ENCODE data around the gene POLR2E. TPM values are rescaled to one million over a fixed set of nuclear protein-coding genes. Genes with fewer than 3 reads are reported as not detected.

Gene POLR2E
- polyA plus RNA-seq, 1 donor from 2014 or later = 172 TPM

DNA sequence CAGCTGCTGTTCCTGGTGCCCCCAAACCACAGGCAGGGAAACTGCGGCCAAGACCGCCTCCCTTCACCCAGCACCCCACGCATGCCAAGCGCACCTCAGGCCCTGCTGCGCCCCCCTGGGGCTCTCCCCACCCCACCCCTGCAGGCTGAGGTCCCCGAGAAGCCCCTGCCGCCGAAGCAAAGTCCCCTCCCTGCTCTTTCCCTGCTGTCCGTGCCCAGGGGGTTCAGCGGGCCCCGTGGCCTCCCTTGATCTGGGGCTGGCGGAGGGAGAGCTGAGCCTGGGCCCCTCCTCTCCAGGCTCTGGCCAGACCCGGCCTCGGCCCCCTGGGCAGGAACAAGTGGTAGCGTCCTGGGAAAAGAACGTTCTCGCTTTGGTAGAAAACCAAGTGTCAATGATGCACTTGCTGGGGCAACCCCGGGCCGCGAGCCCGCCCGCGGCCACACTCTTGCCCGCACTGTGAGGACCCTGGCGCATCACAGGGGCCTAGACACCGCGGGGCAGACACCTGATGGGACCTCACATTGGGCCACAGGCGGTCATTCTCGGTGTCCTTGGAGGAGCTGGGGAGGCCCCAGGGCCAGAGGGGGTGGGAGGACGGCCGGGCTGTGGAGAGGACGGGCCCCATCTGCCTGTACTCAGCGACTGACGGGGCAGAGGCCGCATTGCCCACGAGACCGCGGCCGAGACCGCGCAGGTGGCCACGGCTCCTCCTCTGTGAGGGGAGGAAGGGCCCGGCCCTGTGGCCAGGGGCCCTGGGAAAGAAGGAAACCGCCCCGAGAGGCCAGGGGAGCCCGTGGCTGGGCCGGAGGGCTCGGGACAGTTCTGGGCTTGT lies 37.6 kb upstream of the POLR2E start:
- no peaks in the 10 kb centered on the region for H3K9me3 ChIP-seq (ENCODE audit: low read length)
- H3K4me2 ChIP-seq (ENCODE audit: low read length) = no peak overlapping the region
- no peaks in the 10 kb centered on the region for H3K9me2 ChIP-seq (ENCODE audit: insufficient read depth, low read length)
- H3K36me3 ChIP-seq (ENCODE audit: insufficient read depth, low read length) = no peaks in the 10 kb centered on the region
- H2AFZ ChIP-seq (ENCODE audit: low read depth, low read length) = no peak overlapping the region
- TF ChIP-seq EZH2 (IDR thresholded peaks at IDR 0.05; ENCODE audit: borderline replicate concordance, insufficient read depth, low read length, poor library complexity, severe bottlenecking) (no peak), TAF1 (IDR thresholded peaks at IDR 0.05; ENCODE audit: low read depth) (no peak)
- no peaks in the 10 kb centered on the region for H3K79me2 ChIP-seq (replicated peaks; ENCODE audit: insufficient read depth, low read length)
- no peak overlapping the region for H3K27ac ChIP-seq (ENCODE audit: low read length)
- H4K20me1 ChIP-seq (ENCODE audit: insufficient read depth) = no peaks in the 10 kb centered on the region
- no peaks in the 10 kb centered on the region for H3K27me3 ChIP-seq (ENCODE audit: insufficient read depth, low read depth, low read length)
- no peak overlapping the region for H3K4me3 ChIP-seq (ENCODE audit: low read length)
- H3K9ac ChIP-seq (ENCODE audit: low read length) = no peak overlapping the region
- H3F3A ChIP-seq (ENCODE audit: insufficient read depth, low read length, poor library complexity, severe bottlenecking) = no peaks in the 10 kb centered on the region

- no peak overlapping the region for H3K4me3 ChIP-seq (ENCODE audit: low read length)
- no peaks in the 10 kb centered on the region for H3K9me2 ChIP-seq (ENCODE audit: insufficient read depth, low read length)
- TF ChIP-seq TAF1 (IDR thresholded peaks at IDR 0.05; ENCODE audit: low read depth) (no peak), POLR2AphosphoS5 (IDR thresholded peaks at IDR 0.05) (no peak), RAD21 (conservative IDR thresholded peaks at IDR 0.05) (no peak)
- TF ChIP-seq, protein P1, sequence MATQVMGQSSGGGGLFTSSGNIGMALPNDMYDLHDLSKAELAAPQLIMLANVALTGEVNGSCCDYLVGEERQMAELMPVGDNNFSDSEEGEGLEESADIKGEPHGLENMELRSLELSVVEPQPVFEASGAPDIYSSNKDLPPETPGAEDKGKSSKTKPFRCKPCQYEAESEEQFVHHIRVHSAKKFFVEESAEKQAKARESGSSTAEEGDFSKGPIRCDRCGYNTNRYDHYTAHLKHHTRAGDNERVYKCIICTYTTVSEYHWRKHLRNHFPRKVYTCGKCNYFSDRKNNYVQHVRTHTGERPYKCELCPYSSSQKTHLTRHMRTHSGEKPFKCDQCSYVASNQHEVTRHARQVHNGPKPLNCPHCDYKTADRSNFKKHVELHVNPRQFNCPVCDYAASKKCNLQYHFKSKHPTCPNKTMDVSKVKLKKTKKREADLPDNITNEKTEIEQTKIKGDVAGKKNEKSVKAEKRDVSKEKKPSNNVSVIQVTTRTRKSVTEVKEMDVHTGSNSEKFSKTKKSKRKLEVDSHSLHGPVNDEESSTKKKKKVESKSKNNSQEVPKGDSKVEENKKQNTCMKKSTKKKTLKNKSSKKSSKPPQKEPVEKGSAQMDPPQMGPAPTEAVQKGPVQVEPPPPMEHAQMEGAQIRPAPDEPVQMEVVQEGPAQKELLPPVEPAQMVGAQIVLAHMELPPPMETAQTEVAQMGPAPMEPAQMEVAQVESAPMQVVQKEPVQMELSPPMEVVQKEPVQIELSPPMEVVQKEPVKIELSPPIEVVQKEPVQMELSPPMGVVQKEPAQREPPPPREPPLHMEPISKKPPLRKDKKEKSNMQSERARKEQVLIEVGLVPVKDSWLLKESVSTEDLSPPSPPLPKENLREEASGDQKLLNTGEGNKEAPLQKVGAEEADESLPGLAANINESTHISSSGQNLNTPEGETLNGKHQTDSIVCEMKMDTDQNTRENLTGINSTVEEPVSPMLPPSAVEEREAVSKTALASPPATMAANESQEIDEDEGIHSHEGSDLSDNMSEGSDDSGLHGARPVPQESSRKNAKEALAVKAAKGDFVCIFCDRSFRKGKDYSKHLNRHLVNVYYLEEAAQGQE (IDR thresholded peaks at IDR 0.05; ENCODE audit: borderline replicate concordance) = no peak
- TF ChIP-seq, protein P2, sequence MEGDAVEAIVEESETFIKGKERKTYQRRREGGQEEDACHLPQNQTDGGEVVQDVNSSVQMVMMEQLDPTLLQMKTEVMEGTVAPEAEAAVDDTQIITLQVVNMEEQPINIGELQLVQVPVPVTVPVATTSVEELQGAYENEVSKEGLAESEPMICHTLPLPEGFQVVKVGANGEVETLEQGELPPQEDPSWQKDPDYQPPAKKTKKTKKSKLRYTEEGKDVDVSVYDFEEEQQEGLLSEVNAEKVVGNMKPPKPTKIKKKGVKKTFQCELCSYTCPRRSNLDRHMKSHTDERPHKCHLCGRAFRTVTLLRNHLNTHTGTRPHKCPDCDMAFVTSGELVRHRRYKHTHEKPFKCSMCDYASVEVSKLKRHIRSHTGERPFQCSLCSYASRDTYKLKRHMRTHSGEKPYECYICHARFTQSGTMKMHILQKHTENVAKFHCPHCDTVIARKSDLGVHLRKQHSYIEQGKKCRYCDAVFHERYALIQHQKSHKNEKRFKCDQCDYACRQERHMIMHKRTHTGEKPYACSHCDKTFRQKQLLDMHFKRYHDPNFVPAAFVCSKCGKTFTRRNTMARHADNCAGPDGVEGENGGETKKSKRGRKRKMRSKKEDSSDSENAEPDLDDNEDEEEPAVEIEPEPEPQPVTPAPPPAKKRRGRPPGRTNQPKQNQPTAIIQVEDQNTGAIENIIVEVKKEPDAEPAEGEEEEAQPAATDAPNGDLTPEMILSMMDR (IDR thresholded peaks at IDR 0.05; ENCODE audit: poor library complexity, severe bottlenecking) = no peak
- no peaks in the 10 kb centered on the region for H3K36me3 ChIP-seq (ENCODE audit: insufficient read depth, low read length)
- H2AFZ ChIP-seq (ENCODE audit: low read depth, low read length) = no peak overlapping the region
- H3K4me2 ChIP-seq (ENCODE audit: low read length) = no peak overlapping the region
- no peaks in the 10 kb centered on the region for H4K20me1 ChIP-seq (ENCODE audit: insufficient read depth)
- no peaks in the 10 kb centered on the region for H3K27me3 ChIP-seq (ENCODE audit: insufficient read depth, low read depth, low read length)
- no peak overlapping the region for H3K9ac ChIP-seq (ENCODE audit: low read length)
- no peaks in the 10 kb centered on the region for H3K79me2 ChIP-seq (replicated peaks; ENCODE audit: insufficient read depth, low read length)
- no peaks in the 10 kb centered on the region for H3K9me3 ChIP-seq (ENCODE audit: low read length)
- no peaks in the 10 kb centered on the region for H3F3A ChIP-seq (ENCODE audit: insufficient read depth, low read length, poor library complexity, severe bottlenecking)
- no peak overlapping the region for H3K27ac ChIP-seq (ENCODE audit: low read length)
Observed at GRCh38 chr19:1131718-1132551, 36.8 kb upstream of the POLR2E start.
